Adrenal gland (tissue), 12 donors: ENCODE measurements around the gene XPOT. TPM values are rescaled to one million over a fixed set of nuclear protein-coding genes. Genes with fewer than 3 reads are reported as not detected.

Experiments used
- DNase-seq, 7 donors: peaks; one replicate each; pipeline ENCODE4 v3.0.0-alpha.2; 2019 to 2020
- H3K27ac ChIP-seq, 5 donors: fragments of 200-600 bp; sonication (generic) in 4 of 5; 1 replicate in 3 of 5; 2 replicates in 2 of 5; pipeline versions ENCODE4 v1.5.1 to v1.8.0; 2016 to 2020; ENCODE audit warnings: mild to moderate bottlenecking in 1 of 5
- H3K27me3 ChIP-seq: fragments of 200-600 bp; 2 replicates; pipeline ENCODE4 v1.8.0; 2021
- H3K36me3 ChIP-seq, 2 donors: fragments of 200-600 bp; replicated peaks in 1 of 2; 1 replicate in 1 of 2; 2 replicates in 1 of 2; pipeline versions ENCODE4 v1.5.1 to v1.8.0; 2018 to 2022
- H3K4me1 ChIP-seq, 2 donors: fragments of 200-600 bp; replicated peaks in 1 of 2; 1 replicate in 1 of 2; 2 replicates in 1 of 2; pipeline versions ENCODE4 v1.5.1 to v1.8.0; 2018 to 2021
- H3K4me3 ChIP-seq, 4 donors: fragments of 200-600 bp; sonication (generic) in 3 of 4; one replicate each; pipeline ENCODE4 v1.5.1; 2016 to 2018
- H3K9me3 ChIP-seq, 3 donors: fragments of 200-600 bp; sonication (generic) in 1 of 3; replicated peaks in 1 of 3; 1 replicate in 2 of 3; 2 replicates in 1 of 3; pipeline versions ENCODE4 v1.5.1 to v1.8.0; 2016 to 2021
- CTCF ChIP-seq, 6 experiments: fragments of 450-650 bp in 4 of 6; fragments of 200-600 bp in 2 of 6; sonication (generic) in 1 of 6; IDR thresholded peaks; 1 replicate in 5 of 6; 2 replicates in 1 of 6; pipeline versions ENCODE4 v1.5.1 to v1.8.0; 2016 to 2021; ENCODE audit warnings: antibody characterized with exemption in 6 of 6, mild to moderate bottlenecking in 2 of 6, moderate library complexity in 1 of 6
- POLR2A ChIP-seq, 2 donors: fragments of 450-650 bp; IDR thresholded peaks; one replicate each; pipeline ENCODE4 v1.6.1; 2017; ENCODE audit warnings: antibody characterized with exemption in 2 of 2, mild to moderate bottlenecking in 2 of 2, moderate library complexity in 1 of 2
- WGBS, 4 donors: extraction: QIAGEN DNeasy Blood & Tissue Kit in 2 of 4; methylation state at CpG; one replicate each; pipeline versions ENCODE4 v1.1.5 to v1.1.7; 2013 to 2017; 5-methylcytosine and 5-hydroxymethylcytosine counted together
- intact Hi-C, 2 donors: fragments of 100-400 bp; cut with DNase I; formaldehyde crosslinking; loops; one replicate each; pipeline versions ENCODE4 v1.14.1 to v1.15.0; 2022 to 2023
- polyA plus RNA-seq, 3 donors: library from polyadenylated mRNA; stranded (reverse); fragments of 200-250 nt in 2 of 3; fragments of 350-450 nt in 1 of 3; fragmentation: Illumina TruSeq in 1 of 3; extraction: RNeasy Lipid Tissue Mini Kit (QIAGEN cat#74804) in 1 of 3; gene quantifications; one replicate each; pipeline ENCODE4 v1.2.3, GENCODE V29; 2013 to 2014
- total RNA-seq, 9 donors: library from RNA; depleted of rRNA in 4 of 9; stranded (reverse); fragments of >200 nt in 4 of 9; fragments of 120-200 nt in 1 of 9; fragmentation: NEBNext Ultra II Directional in 1 of 9; extraction: Animal tissue kit (Norgen Biotek cat#: 25700) in 1 of 9; gene quantifications; one replicate each; pipeline versions ENCODE4 v1.1.0 to v1.2.4, GENCODE V29; 2013 to 2023
- donor health status: healthy with polysubstance abuse.
- donor health status: Bipolar disorder and iron deficiency.
- donor health status: DM: yes; HTN: yes; CAD: no.
- donor health status: DM: no; HTN: no; CAD: no.
- donor health status: DM: no; HTN: no; CAD: no.
- donor health status: DM: yes; HTN: yes; CAD: no.

The XPOT gene
- total and polyA plus RNA-seq, 12 donors, result 12.4 to 59.6 (median 45.2) TPM

- no peaks in the 10 kb centered on the region for H3K9me3 ChIP-seq
- intact Hi-C loops, result no loop called here
- H3K36me3 ChIP-seq, result no peaks in the 10 kb centered on the region
- H3K27ac ChIP-seq, result no peak overlapping the region
- H3K27me3 ChIP-seq, result peaks cover 7% of the 10 kb centered on the region
- 83 to 92% (median 86%) methylated on average over 12 to 18 of the region's 18 CpGs for WGBS, 4 donors
- DNase-seq, result no peak
- TF ChIP-seq POLR2A (IDR thresholded peaks at IDR 0.05) (no peak), CTCF (IDR thresholded peaks at IDR 0.05) (no peak)
- H3K4me1 ChIP-seq, result peaks cover 0 to 8% of the 10 kb centered on the region in 2 donors
- no peak overlapping the region for H3K4me3 ChIP-seq
These were observed 15.0 kb upstream of the XPOT start for GRCh38 chr12:64389154-64389553.

- TF ChIP-seq POLR2A (IDR thresholded peaks at IDR 0.05) (no peak), CTCF (IDR thresholded peaks at IDR 0.05) (no peak)
- peak in 1 of 7 donors; percentile 23 for DNase-seq
- 2 to 8% (median 3%) methylated on average over 5 to 66 of the region's 66 CpGs; no CpG with 5 or more reads in 1 of the 4 donors for WGBS, 4 donors
- intact Hi-C loops, result loop anchor here in 1 of 2 donors (10.0 kb wide), 1 partner anchor 566 kb away; no protein-coding TSS in a partner anchor
- peak within 1 kb of the TSS in 1 of 4 donors; percentile 54 for H3K4me3 ChIP-seq
- H3K4me1 ChIP-seq, result peaks cover 0 to 8% of the 10 kb centered on the region in 2 donors
- H3K9me3 ChIP-seq, result no peaks in the 10 kb centered on the region
- H3K36me3 ChIP-seq, result no peaks in the 10 kb centered on the region
- peaks cover 7% of the 10 kb centered on the region for H3K27me3 ChIP-seq
- H3K27ac ChIP-seq, result no peak within 1 kb of the TSS
These were observed 13.8 kb upstream of the XPOT start, which contains the start of gene C12orf56 for GRCh38 chr12:64390275-64390851. TSS of gene C12orf56 (minus strand) at chr12:64390758. CDS start at chr12:64390565, 193 bp downstream.

DNA sequence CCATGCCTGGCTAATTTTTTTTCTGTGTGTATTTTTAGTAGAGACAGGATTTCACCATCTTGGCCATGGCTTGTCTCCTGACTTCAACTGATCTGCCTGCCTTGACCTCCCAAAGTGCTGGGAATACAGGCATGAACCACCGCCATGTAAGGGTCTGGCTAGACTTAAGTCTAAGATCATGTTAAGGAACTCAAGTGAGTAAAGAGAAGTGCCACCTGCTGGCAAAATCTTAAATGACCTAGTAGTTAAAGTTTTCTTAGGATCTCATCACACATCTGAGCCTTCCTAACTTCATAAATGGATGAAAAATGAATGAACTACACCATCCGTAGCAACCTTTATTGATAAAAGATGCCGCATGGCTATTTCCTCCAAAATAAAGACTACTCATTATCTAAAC, 12.0 kb upstream of the XPOT start:
- DNase-seq, result peak in 1 of 7 donors; percentile 37
- 57 to 86% (median 72%) methylated on average over 3 of the region's 3 CpGs for WGBS, 4 donors
- no peak overlapping the region for H3K27ac ChIP-seq
- TF ChIP-seq POLR2A (IDR thresholded peaks at IDR 0.05) (no peak), CTCF (IDR thresholded peaks at IDR 0.05) (peak; percentile 12 to 32 (median 20))
- H3K36me3 ChIP-seq, result no peaks in the 10 kb centered on the region
- H3K4me1 ChIP-seq, result peaks cover 0 to 8% of the 10 kb centered on the region in 2 donors
- H3K9me3 ChIP-seq, result no peaks in the 10 kb centered on the region
- no peak overlapping the region for H3K4me3 ChIP-seq
- intact Hi-C loops, result loop anchor here in 1 of 2 donors (10.0 kb wide), 1 partner anchor 567 kb away; no protein-coding TSS in a partner anchor
- H3K27me3 ChIP-seq, result peaks cover 7% of the 10 kb centered on the region

GRCh38 chr12:64395739-64396138, 8.5 kb upstream of the XPOT start:
- Histone ChIP-seq H3K36me3 (no peaks in the 10 kb centered on the region), H3K4me1 (peaks cover 4 to 6% of the 10 kb centered on the region in 2 donors), H3K27me3 (peaks cover 7% of the 10 kb centered on the region), H3K4me3 (no peak overlapping the region), H3K9me3 (no peaks in the 10 kb centered on the region), H3K27ac (no peak overlapping the region)
- intact Hi-C loops, result loop anchor here in 1 of 2 donors (10.0 kb wide), 1 partner anchor 571 kb away; no protein-coding TSS in a partner anchor
- no peak for DNase-seq
- WGBS, 4 donors, result 34 to 60% (median 47%) methylated on average over 2 of the region's 2 CpGs
- no peak for TF ChIP-seq POLR2A (IDR thresholded peaks at IDR 0.05)
- no peak for TF ChIP-seq CTCF (IDR thresholded peaks at IDR 0.05)
